NCI-H446 treated with DMSO at 0.1 percent for 48 hours (cell line): ENCODE results near the gene TESMIN.

ENCODE experiments used
- DNase-seq: peaks from one replicate; lab custom pipeline; 2025; lab: John Stamatoyannopoulos, UW

The TESMIN gene

DNA sequence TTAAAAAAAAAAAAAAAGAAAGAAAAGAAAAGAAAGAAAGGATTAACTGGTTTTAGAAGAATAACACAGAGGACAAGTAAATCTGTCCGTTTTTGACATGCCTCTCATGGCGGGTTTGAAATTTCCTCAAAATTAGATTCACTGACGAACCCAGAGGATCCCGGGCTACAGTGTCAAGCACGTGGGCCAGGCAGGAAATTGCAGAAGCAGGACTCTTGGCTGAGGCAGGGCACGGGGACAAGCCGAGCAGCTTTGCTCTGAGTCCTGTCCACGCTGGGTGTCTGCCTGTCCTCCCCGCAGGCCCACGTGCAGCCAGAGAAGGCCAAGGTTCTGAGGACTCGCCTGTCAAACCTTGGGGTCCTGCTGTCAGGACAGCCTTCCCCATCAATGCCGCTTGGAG is 42.3 kb downstream of the TESMIN start:
- no peak for DNase-seq

DNA sequence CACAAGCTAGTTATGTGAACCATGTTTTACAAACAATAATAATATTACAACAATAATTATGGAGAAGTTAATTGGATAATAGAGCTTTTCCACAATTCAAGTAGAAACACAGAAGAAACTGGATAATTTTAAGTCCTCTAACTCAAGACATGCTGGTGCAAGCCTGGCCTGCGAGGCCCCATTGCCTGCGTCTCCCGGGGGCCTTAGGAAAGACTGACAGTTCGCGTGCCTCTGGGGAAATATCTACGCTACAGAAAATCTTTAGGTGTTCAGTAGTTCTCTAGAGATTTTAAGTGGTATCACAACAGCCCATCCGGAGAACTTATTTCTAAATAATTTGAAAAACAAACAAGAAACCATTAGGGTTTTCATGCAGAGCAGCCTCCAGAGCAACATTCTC is 43.8 kb downstream of the TESMIN start:
- no peak for DNase-seq

DNA sequence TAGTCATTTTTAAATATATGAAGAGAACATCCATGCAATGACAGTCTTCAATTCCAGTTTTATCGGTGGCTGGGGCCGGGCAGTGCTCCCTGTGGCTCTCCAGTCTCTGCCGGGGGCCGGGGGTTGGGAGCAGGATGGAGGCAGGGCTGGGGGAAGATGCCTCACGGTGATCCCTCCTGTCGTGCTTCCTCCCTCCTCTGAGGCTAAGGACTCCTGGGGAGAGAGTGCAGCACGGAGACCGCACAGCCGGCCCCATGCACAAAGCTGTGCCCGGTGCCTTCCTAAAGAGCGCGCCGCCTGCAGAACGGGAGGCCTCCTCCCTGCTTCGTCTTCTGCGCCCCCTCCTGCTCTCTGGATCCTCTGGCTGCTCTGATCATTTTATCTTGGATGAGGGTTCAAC is 46.4 kb downstream of the TESMIN start:
- DNase-seq = no peak

DNA sequence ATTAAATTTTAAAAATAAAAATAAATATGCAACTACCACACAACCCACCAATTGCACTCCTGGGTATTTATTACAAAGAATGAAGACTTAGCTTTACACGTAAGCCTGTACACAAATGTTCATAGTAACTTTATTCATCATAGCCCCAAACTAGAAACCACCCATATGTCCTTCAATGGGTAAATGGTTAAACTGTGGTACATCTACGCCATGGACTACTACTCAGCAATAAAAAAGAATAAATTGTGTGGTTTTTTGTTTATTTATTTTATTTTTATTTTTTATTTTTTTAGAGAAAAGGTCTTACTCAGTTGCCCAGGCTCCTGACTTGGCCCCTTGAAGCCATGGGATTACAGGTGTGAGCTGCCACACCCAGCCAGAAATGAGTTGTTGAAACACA is 52.3 kb downstream of the TESMIN start:
- no peak for DNase-seq

DNA sequence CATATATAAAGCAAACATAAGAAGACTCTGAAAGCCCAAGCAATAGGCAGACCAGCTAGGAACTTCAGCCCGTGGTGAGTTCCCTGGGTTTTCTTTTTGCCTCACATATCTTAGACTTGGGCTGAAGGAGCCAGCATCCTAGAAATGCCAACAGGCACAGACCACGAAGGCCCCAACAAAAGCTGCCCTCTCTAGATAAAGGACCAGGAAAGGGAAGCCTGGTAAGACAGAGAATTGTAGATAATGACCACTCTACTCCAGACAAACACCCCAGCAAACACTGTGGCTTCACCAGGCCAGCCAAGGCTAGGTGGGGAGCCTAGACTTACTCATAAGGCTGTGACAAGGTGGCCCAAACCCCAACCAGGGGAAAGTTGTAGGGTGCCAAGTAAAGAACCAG is 55.8 kb downstream of the TESMIN start:
- DNase-seq = no peak

DNA sequence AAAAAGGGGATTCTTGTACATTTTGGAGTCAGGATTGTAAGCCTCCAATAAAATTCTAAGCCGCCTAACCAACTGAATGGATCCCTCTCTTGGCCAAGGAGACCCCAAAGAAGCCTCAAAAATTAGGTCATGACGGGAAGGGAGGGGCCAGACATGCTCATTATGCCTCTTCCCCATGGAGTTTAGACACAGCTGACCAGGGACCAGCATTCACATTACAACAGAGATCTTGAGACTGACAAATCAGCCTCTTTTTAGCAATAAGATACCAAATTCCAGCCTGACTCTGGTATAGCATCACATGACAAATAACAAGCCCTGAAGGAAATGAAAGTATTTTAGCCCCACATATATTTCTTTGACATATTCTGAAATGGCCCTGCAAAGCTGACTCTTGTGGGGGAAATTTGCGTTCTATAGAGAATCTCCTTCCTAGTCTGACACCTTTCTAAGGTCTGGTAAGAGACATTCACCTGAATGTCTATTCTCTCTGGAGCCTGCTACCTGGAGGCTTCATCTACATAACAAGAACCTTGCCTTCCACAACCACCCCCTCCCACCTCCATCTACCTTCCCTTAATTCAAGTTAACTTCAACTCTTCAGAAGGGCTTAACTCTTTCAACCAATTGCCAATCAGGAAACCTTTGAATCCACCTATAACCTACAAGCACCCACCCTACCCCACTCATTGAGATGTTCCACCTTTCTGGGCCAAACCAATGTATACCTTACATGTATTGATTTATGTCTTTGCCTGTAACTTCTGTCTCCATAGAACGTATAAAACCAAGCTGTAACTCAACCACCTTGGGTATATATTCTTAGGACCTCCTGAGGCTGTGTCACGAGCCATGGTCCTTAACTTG is 56.7 kb downstream of the TESMIN start:
- DNase-seq = no peak

DNA sequence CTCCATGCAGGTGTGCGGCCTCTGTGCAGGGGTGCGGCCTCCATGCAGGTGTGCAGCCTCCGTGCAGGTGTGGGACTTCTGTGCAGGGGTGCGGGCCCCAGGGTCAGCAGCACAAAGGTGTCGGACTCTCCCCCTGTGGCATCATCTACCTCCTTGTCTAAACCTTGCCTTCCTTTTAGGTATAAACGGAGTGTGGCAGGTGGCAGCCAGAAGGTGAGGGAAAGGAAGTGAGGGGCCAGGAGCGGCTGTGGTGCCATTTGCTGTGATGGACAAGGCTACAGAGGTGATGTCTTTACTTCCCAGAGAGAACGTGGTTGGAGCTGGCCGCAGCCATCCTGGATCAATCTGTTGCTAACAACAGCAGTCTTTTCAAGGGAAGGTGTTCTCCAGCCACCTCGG is 57.8 kb downstream of the TESMIN start:
- no peak for DNase-seq

DNA sequence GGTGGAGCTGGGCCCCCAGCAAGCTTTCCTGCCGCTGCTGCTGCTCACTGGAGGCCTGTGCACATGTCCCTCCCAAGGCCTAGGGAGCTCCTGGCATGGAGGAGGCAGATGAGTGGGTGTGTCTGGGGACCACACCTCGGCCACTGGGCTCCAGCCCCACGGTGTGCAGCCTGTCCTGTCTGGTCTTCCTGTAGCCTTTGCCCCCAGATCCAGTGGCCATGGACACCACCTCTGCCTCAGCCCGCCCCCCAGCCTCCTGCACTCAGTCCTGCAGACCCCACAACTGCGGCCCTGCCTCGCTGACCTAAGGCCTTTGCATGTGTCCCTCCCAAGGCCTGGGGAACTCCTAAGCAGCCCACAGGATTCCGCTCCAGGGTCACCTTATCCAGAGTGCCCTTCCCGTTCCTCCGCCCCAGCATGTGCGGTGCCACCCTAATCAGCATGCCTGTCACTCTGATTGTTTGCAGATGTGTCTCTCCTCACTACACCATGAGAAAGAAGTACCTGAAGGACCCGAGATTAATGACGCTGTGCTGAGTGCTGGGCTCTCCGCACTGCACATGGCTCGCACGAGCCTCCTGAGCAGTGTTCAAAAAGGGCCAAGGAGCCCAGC is 58.3 kb downstream of the TESMIN start:
- DNase-seq = no peak

DNA sequence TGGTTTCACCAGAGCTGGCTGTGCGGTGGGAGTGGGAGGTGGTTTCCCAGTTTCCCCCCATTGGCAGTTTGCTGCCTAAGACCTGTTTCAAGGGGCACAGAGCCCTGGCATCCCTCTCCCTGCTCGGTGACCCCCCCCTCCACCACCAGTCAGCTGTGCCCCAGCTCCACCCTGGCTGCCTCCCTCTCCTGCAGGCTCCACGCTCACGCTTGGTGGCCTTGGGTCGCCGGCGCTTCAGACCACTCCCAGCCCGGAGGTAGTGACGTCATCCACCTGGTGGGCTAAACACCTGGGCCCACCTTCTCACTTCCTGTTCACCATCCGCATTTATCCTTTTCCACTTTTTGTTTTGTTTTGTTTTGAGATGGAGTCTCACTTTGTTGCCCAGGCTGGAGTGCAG is 59.2 kb downstream of the TESMIN start:
- no peak for DNase-seq

DNA sequence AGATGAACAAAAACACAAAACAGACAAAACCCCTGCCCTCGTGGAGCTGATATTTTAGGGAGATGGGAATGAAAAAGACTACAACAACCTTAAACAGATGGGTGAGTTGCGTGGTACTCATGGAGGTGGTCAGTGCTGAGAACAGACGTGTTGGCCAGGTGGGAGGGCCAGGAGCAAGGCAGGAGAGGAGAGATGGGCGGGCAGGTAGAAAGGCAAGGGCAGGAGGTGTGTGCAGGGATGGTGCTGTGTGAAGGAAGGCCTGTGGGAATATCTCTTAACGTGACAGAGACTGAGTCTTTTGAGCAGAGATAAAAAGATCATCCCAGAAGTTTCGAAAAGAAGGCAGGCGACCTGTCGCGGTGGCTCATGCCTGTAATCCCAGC is 59.9 kb downstream of the TESMIN start:
- DNase-seq = no peak

DNA sequence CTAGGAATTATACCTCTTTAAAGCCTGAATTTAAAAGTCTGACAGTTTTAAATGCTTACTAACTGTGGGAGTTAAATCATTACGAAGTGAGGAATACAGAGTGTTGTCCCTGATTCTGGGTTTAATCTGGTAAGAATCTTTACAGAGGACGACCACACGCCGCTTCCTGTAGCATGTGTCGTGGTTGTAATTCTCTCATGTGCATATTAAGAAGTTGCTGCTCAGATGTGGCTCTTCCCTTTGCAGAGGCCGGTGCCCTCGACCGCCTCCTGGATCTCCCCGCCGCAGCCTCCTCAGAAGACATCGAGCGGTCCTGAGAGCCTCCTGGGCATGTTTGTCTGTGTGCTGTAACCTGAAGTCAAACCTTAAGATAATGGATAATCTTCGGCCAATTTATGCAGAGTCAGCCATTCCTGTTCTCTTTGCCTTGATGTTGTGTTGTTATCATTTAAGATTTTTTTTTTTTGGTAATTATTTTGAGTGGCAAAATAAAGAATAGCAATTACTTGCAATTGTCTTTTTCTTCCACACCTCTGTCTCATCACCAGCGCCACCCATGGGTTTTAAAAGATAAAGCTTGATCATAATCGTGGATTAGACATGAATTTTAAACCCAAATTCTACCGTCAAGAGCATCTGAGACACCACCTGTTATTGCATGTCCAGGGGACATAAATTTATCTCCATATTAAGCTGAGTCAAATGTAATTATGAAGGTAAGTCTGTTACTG is 60.5 kb downstream of the TESMIN start:
- no peak for DNase-seq

DNA sequence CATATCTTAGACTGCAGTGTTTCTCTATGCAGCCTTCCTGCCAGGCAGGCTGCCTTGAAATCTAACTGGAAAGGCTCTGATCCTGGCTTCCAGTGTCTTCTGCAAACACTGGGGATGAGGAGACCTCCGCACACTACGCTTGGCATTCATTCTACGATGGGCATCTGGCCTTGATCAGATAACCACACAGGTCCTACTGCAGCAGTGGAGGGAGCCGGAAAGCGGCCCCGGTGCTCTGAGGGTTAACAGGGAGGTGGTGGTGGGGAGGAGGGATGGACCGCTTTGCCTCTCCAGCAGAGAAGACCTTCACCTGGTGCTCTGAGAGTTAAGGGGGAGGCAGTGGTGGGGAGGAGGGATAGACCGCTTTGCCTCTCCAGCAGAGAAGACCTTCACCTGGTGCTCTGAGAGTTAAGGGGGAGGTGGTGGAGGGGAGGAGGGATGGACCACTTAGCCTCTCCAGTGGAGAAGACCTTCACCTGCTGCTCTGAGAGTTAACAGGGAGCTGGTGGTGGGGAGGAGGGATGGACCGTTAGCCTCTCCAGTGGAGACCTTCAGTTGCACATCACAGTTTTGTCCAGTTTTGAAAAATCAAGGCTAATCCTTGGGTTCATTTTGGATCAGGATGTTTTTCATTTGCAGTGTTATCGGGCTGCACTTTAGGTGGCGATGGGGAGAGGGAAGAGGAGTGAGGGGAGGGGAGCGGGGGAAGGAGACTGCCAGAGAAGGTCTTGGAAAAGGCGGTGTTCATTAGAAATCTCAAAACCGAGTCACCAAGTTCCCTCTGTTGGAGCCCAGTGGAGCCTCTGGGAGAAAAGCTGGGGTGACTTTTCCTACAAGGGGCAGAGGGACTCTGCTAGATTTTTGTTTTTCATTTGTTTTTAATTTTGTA is 61.3 kb downstream of the TESMIN start:
- no peak for DNase-seq

DNA sequence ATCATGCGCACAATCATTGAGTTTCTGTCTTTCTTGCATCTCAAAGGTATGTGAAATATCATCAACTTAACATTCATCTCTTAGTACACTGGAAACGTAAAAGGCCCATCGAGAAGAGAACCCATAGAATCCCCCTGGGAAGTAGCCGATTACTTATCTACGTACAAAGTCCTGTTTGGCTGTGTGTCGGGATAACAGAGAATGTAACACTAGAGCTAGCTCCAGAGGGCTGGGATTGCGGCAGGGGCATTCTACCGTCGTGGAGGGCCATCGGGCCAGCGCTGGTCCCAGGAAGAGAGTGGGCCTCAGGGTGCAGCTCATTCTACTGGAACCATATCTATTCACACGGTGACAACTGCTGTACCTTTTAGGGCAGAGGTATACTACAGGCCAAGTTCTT is 62.4 kb downstream of the TESMIN start:
- no peak for DNase-seq

DNA sequence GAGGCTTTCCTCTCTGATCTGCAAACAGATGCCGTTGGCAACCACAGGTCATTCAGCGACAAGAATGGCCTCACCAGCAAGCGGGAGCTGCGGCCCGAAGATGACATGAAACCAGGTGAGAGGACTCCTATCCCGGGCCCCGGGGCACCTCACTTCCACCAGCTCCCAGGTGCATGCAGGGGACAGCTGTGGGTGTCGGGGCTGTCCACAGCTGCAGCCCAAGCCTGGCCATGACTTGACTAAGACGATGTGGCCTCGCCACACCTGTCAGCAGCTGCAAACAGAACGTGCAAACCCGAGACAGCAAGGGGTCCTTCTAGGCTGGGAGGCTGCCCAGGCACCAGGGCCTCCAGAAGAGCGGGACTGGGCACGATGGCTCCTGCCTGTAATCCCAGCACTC is 63.3 kb downstream of the TESMIN start:
- DNase-seq = no peak

DNA sequence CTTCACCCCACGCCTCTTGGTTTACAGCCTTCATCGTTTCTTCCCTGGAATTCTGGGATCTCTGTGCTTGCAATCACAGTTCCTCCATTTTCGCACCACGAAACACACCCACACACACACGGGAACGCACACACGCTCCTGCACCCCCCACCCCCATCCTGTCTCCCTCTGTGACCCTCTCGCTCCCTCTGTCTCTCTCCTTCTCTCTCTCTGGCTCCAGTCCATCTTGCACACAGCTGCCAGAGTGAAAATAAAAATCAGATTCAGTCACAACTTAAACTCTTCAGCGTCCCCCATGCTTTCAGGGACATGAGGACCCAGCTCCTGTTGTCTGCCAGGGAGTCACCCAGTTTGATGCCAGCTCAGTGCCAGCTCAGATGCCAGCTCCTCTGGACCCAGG is 64.0 kb downstream of the TESMIN start:
- DNase-seq = no peak

DNA sequence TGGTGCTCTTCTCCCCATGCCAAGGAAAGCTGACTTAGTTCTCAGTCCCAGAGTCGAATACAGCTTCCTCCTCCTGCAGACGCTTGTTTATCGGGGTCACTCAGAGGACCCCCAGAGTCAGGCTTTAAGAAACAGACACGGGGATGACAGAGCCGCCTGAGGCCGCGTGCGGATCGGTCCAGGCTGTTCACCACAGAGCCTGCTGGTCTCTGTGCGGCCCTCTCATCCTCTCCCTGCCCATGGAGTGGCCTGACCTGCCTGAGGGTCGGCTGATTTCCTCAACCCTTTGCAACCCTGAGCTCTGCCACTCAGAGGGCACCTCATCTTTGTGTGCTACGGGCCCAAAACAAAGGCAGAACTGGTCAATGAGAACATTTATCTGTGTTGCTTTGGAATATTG is 64.8 kb downstream of the TESMIN start:
- no peak for DNase-seq

DNA sequence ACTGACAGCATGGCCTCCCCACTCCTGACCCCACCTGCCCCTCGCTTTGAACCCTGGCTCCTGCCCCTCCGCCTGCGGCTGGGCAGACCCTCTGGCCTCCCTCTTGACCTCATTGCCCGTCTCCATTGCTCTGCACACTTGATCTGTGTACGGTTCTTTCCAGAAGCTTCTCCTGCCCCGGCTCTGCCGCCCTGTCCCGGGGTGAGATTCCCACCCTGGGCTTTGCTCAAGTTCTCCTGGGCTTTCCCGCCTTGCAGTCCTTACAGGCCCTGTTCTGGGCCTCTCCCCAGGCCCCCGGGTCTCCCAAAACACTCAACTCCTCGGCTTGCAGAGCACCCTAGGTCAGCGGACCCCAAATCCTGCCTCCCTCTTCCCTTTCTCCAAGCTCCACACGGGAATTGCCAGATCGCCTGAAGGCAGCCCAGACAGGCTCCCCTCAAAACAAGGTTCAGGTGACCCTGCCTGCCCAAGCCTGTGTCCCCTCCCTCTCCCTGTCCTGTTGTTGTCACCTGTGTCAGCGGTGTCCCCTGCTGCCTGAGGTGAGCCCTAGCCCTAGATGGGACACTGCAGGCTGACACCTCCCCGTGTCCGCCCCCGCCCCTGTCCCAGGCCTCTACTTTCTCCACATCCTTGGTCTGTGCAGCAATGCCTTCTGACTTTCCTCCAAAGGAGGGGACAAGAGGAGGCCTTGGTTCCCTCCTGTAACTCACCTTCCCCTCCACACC is 65.5 kb downstream of the TESMIN start:
- no peak for DNase-seq

DNA sequence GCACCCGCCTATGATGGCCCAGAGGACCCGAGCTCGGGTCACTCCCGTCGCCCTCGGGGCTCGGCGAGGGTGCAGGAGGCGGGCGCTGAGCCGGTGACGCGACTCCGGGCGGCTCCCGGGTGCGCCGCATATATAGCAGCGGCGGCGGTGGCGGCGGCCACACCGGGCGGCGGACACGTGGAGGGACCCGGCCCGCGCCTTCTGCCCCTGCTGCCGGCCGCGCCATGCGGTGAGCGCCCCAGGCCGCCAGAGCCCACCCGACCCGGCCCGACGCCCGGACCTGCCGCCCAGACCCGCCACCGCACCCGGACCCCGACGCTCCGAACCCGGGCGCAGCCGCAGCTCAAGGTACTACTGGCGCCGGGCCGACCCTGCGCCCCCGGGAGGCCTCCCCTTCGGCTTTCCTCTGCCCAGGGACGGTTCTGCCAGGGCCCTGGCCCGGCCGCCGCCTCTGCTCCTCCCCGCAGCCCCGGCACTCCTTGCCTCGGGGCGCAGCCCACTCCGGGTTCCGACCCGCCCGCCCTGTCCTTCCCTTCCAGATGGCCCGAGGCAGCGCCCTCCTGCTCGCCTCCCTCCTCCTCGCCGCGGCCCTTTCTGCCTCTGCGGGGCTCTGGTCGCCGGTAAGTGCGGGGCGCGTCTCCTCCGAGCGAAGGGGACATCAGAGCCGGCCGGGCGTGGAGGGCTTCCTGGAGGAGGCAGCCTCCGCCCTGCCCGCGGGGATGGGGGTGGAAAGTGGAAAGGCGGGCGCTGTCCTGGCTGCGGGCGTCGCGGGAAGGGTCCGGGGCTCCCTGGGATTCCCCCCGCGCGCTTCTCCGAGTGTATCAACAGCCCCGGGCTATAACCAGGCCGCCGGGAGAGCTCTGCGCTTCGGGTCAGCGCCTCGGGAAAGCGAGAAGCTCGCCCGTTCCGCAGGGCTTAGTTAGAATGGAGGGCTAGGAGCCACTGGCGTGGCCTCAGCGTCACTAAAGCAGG is 66.6 kb downstream of the TESMIN start, which contains the start of gene GAL:
GAL (plus strand) TSS at position 160 of the 972 bp plus-strand sequence; CDS start at position 540, 380 bp downstream.
- no peak for DNase-seq

DNA sequence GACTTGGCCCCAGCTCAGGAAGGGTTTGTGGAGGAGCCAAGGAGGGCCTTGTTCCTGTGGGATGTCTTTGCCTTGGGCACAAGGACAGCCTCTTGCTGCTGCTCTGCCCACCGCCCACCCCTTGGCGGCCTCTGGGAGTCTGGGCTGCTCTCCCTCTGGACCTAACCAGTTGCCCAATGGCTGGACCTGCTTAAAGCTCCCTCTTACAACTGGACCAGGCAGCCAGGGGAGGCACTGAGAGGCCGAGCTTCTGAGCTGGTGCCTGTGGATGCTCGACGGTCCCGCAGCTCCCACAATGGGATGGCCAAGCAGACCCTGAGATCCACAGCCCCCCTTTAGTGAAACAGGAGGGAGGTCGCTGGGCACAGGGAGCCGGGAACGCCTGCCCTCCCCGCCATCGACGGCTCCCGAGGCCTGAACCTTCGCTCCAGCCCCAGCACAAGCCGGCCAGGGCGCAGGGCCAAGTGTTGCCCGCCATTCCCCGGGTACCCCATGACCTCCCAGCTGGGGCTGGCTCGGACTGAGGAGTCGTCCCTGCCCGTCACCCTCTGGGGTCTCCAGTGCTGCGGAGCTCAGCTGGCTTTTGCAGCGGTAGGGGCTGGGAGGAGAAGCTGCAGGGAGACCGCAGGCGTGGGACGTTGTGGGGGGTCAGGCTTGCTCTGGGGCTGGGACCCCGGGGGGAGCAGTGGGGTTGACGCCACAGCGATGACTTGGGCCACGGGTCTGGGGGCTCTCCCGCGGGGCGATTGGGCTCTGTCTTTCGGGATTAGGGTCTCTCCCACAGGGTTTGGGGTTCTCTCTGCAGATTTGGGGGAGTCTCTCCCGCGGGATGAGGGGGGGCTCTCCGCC is 67.6 kb downstream of the TESMIN start:
- no peak for DNase-seq
